Liver (tissue), 9 donors: ENCODE measurements around the gene NAE1. TPM values are rescaled to one million over a fixed set of nuclear protein-coding genes. Genes with fewer than 3 reads are reported as not detected.

Experiments used
- DNase-seq: peaks from one replicate; pipeline ENCODE4 v3.0.0-alpha.2; 2017; ENCODE audit warnings: low spot score
- H3K27ac ChIP-seq, 2 donors: one replicate each; pipeline ENCODE4 v1.7.0; 2013; ENCODE audit warnings: inconsistent platforms in 2 of 2, low read length in 2 of 2, control low read depth in 1 of 2, low read depth in 1 of 2, mild to moderate bottlenecking in 1 of 2
- H3K27me3 ChIP-seq, 4 donors: one replicate each; pipeline versions ENCODE4 v1.6.1 to v1.7.0; 2013; ENCODE audit warnings: low read length in 3 of 4, inconsistent platforms in 1 of 4, mild to moderate bottlenecking in 1 of 4, moderate library complexity in 1 of 4; ENCODE audit not compliant: control insufficient read depth in 4 of 4, insufficient read depth in 4 of 4
- H3K36me3 ChIP-seq, 4 donors: one replicate each; pipeline versions ENCODE4 v1.6.1 to v1.7.0; 2013; ENCODE audit warnings: low read length in 3 of 4, mild to moderate bottlenecking in 3 of 4, low read depth in 1 of 4, moderate library complexity in 1 of 4; ENCODE audit not compliant: control insufficient read depth in 4 of 4, insufficient read depth in 3 of 4
- H3K4me1 ChIP-seq, 4 donors: one replicate each; pipeline versions ENCODE4 v1.6.1 to v1.7.0; 2013; ENCODE audit warnings: low read length in 3 of 4, mild to moderate bottlenecking in 3 of 4, moderate library complexity in 1 of 4; ENCODE audit not compliant: control insufficient read depth in 4 of 4, insufficient read depth in 4 of 4
- H3K4me3 ChIP-seq, 3 donors: one replicate each; pipeline versions ENCODE4 v1.6.1 to v1.7.0; 2013; ENCODE audit warnings: low read length in 3 of 3, control low read depth in 1 of 3, low read depth in 1 of 3, mild to moderate bottlenecking in 1 of 3
- H3K9ac ChIP-seq, 2 donors: one replicate each; pipeline ENCODE4 v1.7.0; 2013; ENCODE audit warnings: low read length in 2 of 2, mild to moderate bottlenecking in 2 of 2, moderate library complexity in 2 of 2, control low read depth in 1 of 2, low read depth in 1 of 2
- H3K9me3 ChIP-seq, 4 donors: one replicate each; pipeline versions ENCODE4 v1.6.1 to v1.7.0; 2013; ENCODE audit warnings: low read length in 3 of 4; ENCODE audit not compliant: control insufficient read depth in 4 of 4
- CTCF ChIP-seq: fragments of 150-350 bp; IDR thresholded peaks from 2 replicates; pipeline ENCODE4 v1.5.1; 2017; ENCODE audit warnings: improper control_type of control experiment, low read depth, low read length; ENCODE audit not compliant: missing input control
- FOXA1 ChIP-seq: IDR thresholded peaks from 2 replicates; pipeline ENCODE4 v1.6.1; 2016; ENCODE audit warnings: antibody characterized with exemption
- HNF4A ChIP-seq, 2 donors: conservative IDR thresholded peaks; 2 replicates each; pipeline ENCODE4 v1.6.1; 2016; ENCODE audit warnings: antibody characterized with exemption in 2 of 2, mild to moderate bottlenecking in 2 of 2
- MAX ChIP-seq: IDR thresholded peaks from 2 replicates; pipeline ENCODE4 v1.6.1; 2016; ENCODE audit warnings: antibody characterized with exemption
- RAD21 ChIP-seq, 2 donors: IDR thresholded peaks; 2 replicates each; pipeline ENCODE4 v1.6.1; 2016; ENCODE audit warnings: antibody characterized with exemption in 2 of 2, mild to moderate bottlenecking in 2 of 2
- REST ChIP-seq: IDR thresholded peaks from 2 replicates; pipeline ENCODE4 v1.6.1; 2016; ENCODE audit warnings: antibody characterized with exemption, mild to moderate bottlenecking
- SP1 ChIP-seq: IDR thresholded peaks from 2 replicates; pipeline ENCODE4 v1.6.1; 2018; ENCODE audit warnings: antibody characterized with exemption, mild to moderate bottlenecking
- TAF1 ChIP-seq: conservative IDR thresholded peaks from 2 replicates; pipeline ENCODE4 v1.6.1; 2016; ENCODE audit warnings: antibody characterized with exemption, mild to moderate bottlenecking
- whole genome bisulfite sequencing: extraction: QIAGEN DNeasy Blood & Tissue Kit; methylation state at CpG from one replicate; pipeline ENCODE4 v1.1.7; 2013; 5-methylcytosine and 5-hydroxymethylcytosine counted together
- polyA plus RNA-seq, 2 donors: library from polyadenylated mRNA; stranded (reverse) in 1 of 2; unstranded in 1 of 2; fragments of 200-250 nt in 1 of 2; fragments of >200 nt in 1 of 2; fragmentation: Nextera tagmentation in 1 of 2; extraction: Ambion mirVana in 1 of 2; gene quantifications; one replicate each; pipeline versions ENCODE4 v1.2.1 to v1.2.3, GENCODE V29; 2013 to 2015
- total RNA-seq, 2 donors: library from RNA; depleted of rRNA; stranded (reverse); fragments of >200 nt; gene quantifications; one replicate each; pipeline ENCODE4 v1.2.3, GENCODE V29; 2014
- donor health status: healthy.
- donor health status: healthy.
- donor health status: healthy.
- donor health status: healthy.
- donor health status: healthy.

NAE1 gene
- total and polyA plus RNA-seq, 4 donors, result 12.3 to 26.4 (median 23.9) TPM

GRCh38 chr16:66853261-66854139 lies 22.7 kb upstream of the NAE1 start:
- WGBS, result 76% methylated on average over 15 of the region's 15 CpGs

More at GRCh38 chr16:66853261-66854139, 22.7 kb upstream of the NAE1 start:
- TF ChIP-seq TAF1, result no peak
- no peak for TF ChIP-seq FOXA1
- no peak for TF ChIP-seq SP1
- TF ChIP-seq MAX, result no peak
- no peak for TF ChIP-seq REST
- TF ChIP-seq HNF4A (conservative IDR thresholded peaks at IDR 0.05), result no peak
- TF ChIP-seq RAD21 (IDR thresholded peaks at IDR 0.05), result no peak
- no peak for TF ChIP-seq CTCF
- no peak overlapping the region for H3K9ac ChIP-seq
- no peak overlapping the region for H3K4me3 ChIP-seq
- H3K4me1 ChIP-seq, result no peaks in the 10 kb centered on the region
- DNase-seq, result no peak
- no peaks in the 10 kb centered on the region for H3K36me3 ChIP-seq
- no peaks in the 10 kb centered on the region for H3K9me3 ChIP-seq
- H3K27ac ChIP-seq, result no peak overlapping the region
- no peaks in the 10 kb centered on the region for H3K27me3 ChIP-seq
